Keratinocyte (primary cell): ENCODE measurements around the gene GSX1. TPM values are rescaled to one million over a fixed set of nuclear protein-coding genes. Genes with fewer than 3 reads are reported as not detected.

Experiments
- DNase-seq: peaks from one replicate; pipeline ENCODE4 v3.0.0-alpha.2; 2011; ENCODE audit warnings: low read depth, missing footprints, low spot score
- FAIRE-seq: peaks from 2 replicates; lab custom pipeline; 2011; peaks lifted over from hg19 to GRCh38; lab: Jason Lieb, UNC
- H2AFZ ChIP-seq: 2 replicates; pipeline ENCODE4 v1.6.0; 2012; ENCODE audit warnings: low read length, control low read depth, inconsistent platforms; ENCODE audit not compliant: control insufficient read depth
- H3K27ac ChIP-seq: 2 replicates; pipeline ENCODE4 v1.5.1; 2011; ENCODE audit warnings: low read length; ENCODE audit not compliant: control insufficient read depth, insufficient read depth
- H3K27me3 ChIP-seq: 3 replicates; pipeline ENCODE4 v1.6.0; 2011; ENCODE audit warnings: low read length; ENCODE audit not compliant: control insufficient read depth, insufficient read depth; ENCODE audit errors: extremely low read depth
- H3K36me3 ChIP-seq, 2 experiments: 2 replicates in 1 of 2; 3 replicates in 1 of 2; pipeline ENCODE4 v1.5.1; 2011; ENCODE audit warnings: low read length in 2 of 2, mild to moderate bottlenecking in 1 of 2; ENCODE audit not compliant: control insufficient read depth in 2 of 2, insufficient read depth in 2 of 2; ENCODE audit errors: extremely low read depth in 1 of 2
- H3K4me1 ChIP-seq: 3 replicates; pipeline ENCODE4 v1.5.1; 2011; ENCODE audit warnings: low read length; ENCODE audit not compliant: control insufficient read depth, insufficient read depth; ENCODE audit errors: extremely low read depth
- H3K4me2 ChIP-seq: 3 replicates; pipeline ENCODE4 v1.6.0; 2011; ENCODE audit warnings: low read depth, low read length; ENCODE audit not compliant: control insufficient read depth, insufficient read depth; ENCODE audit errors: extremely low read depth
- H3K4me3 ChIP-seq, 3 experiments: fragments of 200-600 bp in 1 of 3; sonication (generic) in 1 of 3; 2 replicates in 2 of 3; 3 replicates in 1 of 3; pipeline ENCODE4 v1.5.1; 2011 to 2016; ENCODE audit warnings: low read length in 3 of 3, mild to moderate bottlenecking in 3 of 3, control low read depth in 2 of 3, inconsistent platforms in 1 of 3, low read depth in 1 of 3, mixed read lengths in 1 of 3, mixed run types in 1 of 3, moderate library complexity in 1 of 3; ENCODE audit not compliant: control insufficient read depth in 2 of 3, insufficient read depth in 2 of 3; ENCODE audit errors: extremely low read depth in 1 of 3
- H3K79me2 ChIP-seq: 2 replicates; pipeline ENCODE4 v1.6.0; 2012; ENCODE audit warnings: low read length; ENCODE audit not compliant: control insufficient read depth, insufficient read depth
- H3K9ac ChIP-seq: 3 replicates; pipeline ENCODE4 v1.6.0; 2011; ENCODE audit warnings: low read length; ENCODE audit not compliant: control insufficient read depth, insufficient read depth; ENCODE audit errors: extremely low read depth
- H3K9me1 ChIP-seq: 3 replicates; pipeline ENCODE4 v1.6.0; 2011; ENCODE audit warnings: low read length; ENCODE audit not compliant: control insufficient read depth, insufficient read depth; ENCODE audit errors: extremely low read depth
- H3K9me3 ChIP-seq: 2 replicates; pipeline ENCODE4 v1.5.1; 2012; ENCODE audit warnings: low read depth, low read length; ENCODE audit not compliant: control insufficient read depth
- H4K20me1 ChIP-seq: 3 replicates; pipeline ENCODE4 v1.6.0; 2011; ENCODE audit warnings: low read length; ENCODE audit not compliant: control insufficient read depth, insufficient read depth; ENCODE audit errors: extremely low read depth
- EZH2 ChIP-seq: IDR thresholded peaks from one replicate; pipeline ENCODE4 v1.6.1; 2012; ENCODE audit warnings: inconsistent platforms, mild to moderate bottlenecking, low read length, moderate library complexity
- dilution Hi-C: fragments of 300-500 bp; cut with MboI; formaldehyde crosslinking; loops from one replicate; pipeline ENCODE4 v1.7.0; 2020; ENCODE audit warnings: low sequenced_read_pairs; ENCODE audit not compliant: extremely low pct_ligation_motif_present
- polyA plus RNA-seq, 5 experiments: library from polyadenylated mRNA; depleted of rRNA in 3 of 5; stranded (reverse) in 3 of 5; stranded (forward) in 1 of 5; unstranded in 1 of 5; fragments of >200 nt; gene quantifications; 1 replicate in 1 of 5; 2 replicates in 3 of 5; 3 replicates in 1 of 5; pipeline versions ENCODE4 v1.2.1 to v1.2.3, GENCODE V29; 2011 to 2012; ENCODE audit warnings: missing spikeins in 2 of 5, low read depth in 1 of 5, low replicate concordance in 1 of 5
- TF ChIP-seq, protein P1 (sequence below), 3 experiments: IDR thresholded peaks in 1 of 3; conservative IDR thresholded peaks in 1 of 3; optimal IDR thresholded peaks in 1 of 3; 2 replicates in 2 of 3; 3 replicates in 1 of 3; pipeline versions ENCODE3 to v1.5.1; 2011; ENCODE audit warnings: low read length in 3 of 3, mild to moderate bottlenecking in 3 of 3, moderate library complexity in 2 of 3, control low read depth in 1 of 3, inconsistent platforms in 1 of 3; ENCODE audit not compliant: insufficient read depth in 2 of 3; ENCODE audit errors: extremely low read depth in 1 of 3

The GSX1 gene
- polyA plus RNA-seq, 1 donor (not counting 4 experiments of a cell fraction or from before 2014, with no cell fraction given), result not detected

- H3K27me3 ChIP-seq, result peaks cover 13% of the 10 kb centered on the region
- H3K9me1 ChIP-seq, result no peaks in the 10 kb centered on the region
- H3K9me3 ChIP-seq, result no peaks in the 10 kb centered on the region
- H3K27ac ChIP-seq, result no peak overlapping the region
- FAIRE-seq (no peak), DNase-seq (no peak)
- H3K4me2 ChIP-seq, result no peak overlapping the region
- no peaks in the 10 kb centered on the region for H4K20me1 ChIP-seq
- no peaks in the 10 kb centered on the region for H3K36me3 ChIP-seq
- H2AFZ ChIP-seq, result no peak overlapping the region
- no peak overlapping the region for H3K4me3 ChIP-seq
- no peaks in the 10 kb centered on the region for H3K4me1 ChIP-seq
- dilution Hi-C loops, result no loop called here
- no peak overlapping the region for H3K9ac ChIP-seq
- no peaks in the 10 kb centered on the region for H3K79me2 ChIP-seq
- no peak for TF ChIP-seq EZH2
- TF ChIP-seq, protein P1, sequence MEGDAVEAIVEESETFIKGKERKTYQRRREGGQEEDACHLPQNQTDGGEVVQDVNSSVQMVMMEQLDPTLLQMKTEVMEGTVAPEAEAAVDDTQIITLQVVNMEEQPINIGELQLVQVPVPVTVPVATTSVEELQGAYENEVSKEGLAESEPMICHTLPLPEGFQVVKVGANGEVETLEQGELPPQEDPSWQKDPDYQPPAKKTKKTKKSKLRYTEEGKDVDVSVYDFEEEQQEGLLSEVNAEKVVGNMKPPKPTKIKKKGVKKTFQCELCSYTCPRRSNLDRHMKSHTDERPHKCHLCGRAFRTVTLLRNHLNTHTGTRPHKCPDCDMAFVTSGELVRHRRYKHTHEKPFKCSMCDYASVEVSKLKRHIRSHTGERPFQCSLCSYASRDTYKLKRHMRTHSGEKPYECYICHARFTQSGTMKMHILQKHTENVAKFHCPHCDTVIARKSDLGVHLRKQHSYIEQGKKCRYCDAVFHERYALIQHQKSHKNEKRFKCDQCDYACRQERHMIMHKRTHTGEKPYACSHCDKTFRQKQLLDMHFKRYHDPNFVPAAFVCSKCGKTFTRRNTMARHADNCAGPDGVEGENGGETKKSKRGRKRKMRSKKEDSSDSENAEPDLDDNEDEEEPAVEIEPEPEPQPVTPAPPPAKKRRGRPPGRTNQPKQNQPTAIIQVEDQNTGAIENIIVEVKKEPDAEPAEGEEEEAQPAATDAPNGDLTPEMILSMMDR (optimal IDR thresholded peaks at IDR 0.05 in 1 of 3, IDR thresholded peaks at IDR 0.05 in 1 of 3, conservative IDR thresholded peaks at IDR 0.05 in 1 of 3; ENCODE audit: extremely low read depth in 1 of 3, insufficient read depth in 2 of 3, low read length in 3 of 3), result no peak
Measured at GRCh38 chr13:27772651-27773425, 19.4 kb upstream of the GSX1 start.

DNA sequence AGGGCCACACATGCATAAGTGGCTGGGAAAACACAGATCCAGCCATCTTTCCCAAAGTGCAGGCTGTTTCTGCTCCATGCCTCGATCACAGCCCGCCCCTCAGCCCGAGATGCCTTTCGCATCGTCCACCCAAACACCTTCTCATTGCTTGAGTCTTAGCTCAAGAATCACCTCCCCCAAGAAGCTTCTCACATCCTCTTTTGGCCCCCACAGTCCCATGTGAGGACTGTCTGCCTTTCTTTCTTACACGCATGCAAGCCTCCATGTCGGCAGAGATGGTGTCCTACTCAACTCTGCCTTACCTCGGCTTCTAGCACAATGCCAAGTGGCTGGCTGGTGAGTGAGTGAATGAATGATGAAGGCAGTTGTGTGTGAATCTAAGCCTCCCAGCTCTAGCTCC is 18.1 kb upstream of the GSX1 start:
- no peaks in the 10 kb centered on the region for H3K9me3 ChIP-seq
- H3K27ac ChIP-seq, result no peak overlapping the region
- no peak overlapping the region for H3K4me3 ChIP-seq
- DNase-seq (no peak), FAIRE-seq (no peak)
- H3K4me1 ChIP-seq, result no peaks in the 10 kb centered on the region
- no peaks in the 10 kb centered on the region for H3K79me2 ChIP-seq
- no peak overlapping the region for H3K4me2 ChIP-seq
- no peak overlapping the region for H2AFZ ChIP-seq
- H3K9ac ChIP-seq, result no peak overlapping the region
- no peak for TF ChIP-seq EZH2
- TF ChIP-seq, protein P1 (optimal IDR thresholded peaks at IDR 0.05 in 1 of 3, IDR thresholded peaks at IDR 0.05 in 1 of 3, conservative IDR thresholded peaks at IDR 0.05 in 1 of 3; ENCODE audit: extremely low read depth in 1 of 3, insufficient read depth in 2 of 3, low read length in 3 of 3), result no peak
- peaks cover 18% of the 10 kb centered on the region for H3K27me3 ChIP-seq
- dilution Hi-C loops, result no loop called here
- no peaks in the 10 kb centered on the region for H3K9me1 ChIP-seq
- H4K20me1 ChIP-seq, result no peaks in the 10 kb centered on the region
- no peaks in the 10 kb centered on the region for H3K36me3 ChIP-seq
